HEK293 (cell line): ENCODE results near the gene TOMM6.

Experiments used
- EGR2 ChIP-seq: fragments of 450-650 bp; formaldehyde crosslinking; IDR thresholded peaks from 2 replicates; pipeline ENCODE4 v1.5.1; 2016; ENCODE audit warnings: low read depth, missing biosample characterization, missing genetic modification characterization
- GLI4 ChIP-seq: fragments of 450-650 bp; formaldehyde crosslinking; IDR thresholded peaks from 2 replicates; pipeline ENCODE4 v1.5.1; 2016; ENCODE audit warnings: missing biosample characterization, missing genetic modification characterization
- GLIS1 ChIP-seq: fragments of 450-650 bp; formaldehyde crosslinking; IDR thresholded peaks from 2 replicates; pipeline ENCODE4 v1.5.1; 2016; ENCODE audit warnings: missing biosample characterization, missing genetic modification characterization
- KLF1 ChIP-seq: fragments of 450-650 bp; formaldehyde crosslinking; IDR thresholded peaks from 2 replicates; pipeline ENCODE4 v1.5.1; 2016; ENCODE audit warnings: missing biosample characterization, missing genetic modification characterization
- KLF17 ChIP-seq: fragments of 450-650 bp; formaldehyde crosslinking; IDR thresholded peaks from 2 replicates; pipeline ENCODE4 v1.5.1; 2016; ENCODE audit warnings: missing biosample characterization, missing genetic modification characterization
- PATZ1 ChIP-seq: fragments of 450-650 bp; formaldehyde crosslinking; IDR thresholded peaks from 2 replicates; pipeline ENCODE4 v1.5.1; 2016; ENCODE audit warnings: missing biosample characterization, missing genetic modification characterization
- SP2 ChIP-seq: fragments of 450-650 bp; formaldehyde crosslinking; IDR thresholded peaks from 2 replicates; pipeline ENCODE4 v1.5.1; 2016; ENCODE audit warnings: missing biosample characterization, missing genetic modification characterization
- SP7 ChIP-seq: fragments of 450-650 bp; formaldehyde crosslinking; IDR thresholded peaks from 2 replicates; pipeline ENCODE4 v1.5.1; 2016; ENCODE audit warnings: missing biosample characterization, missing genetic modification characterization
- ZBTB11 ChIP-seq: fragments of 450-650 bp; formaldehyde crosslinking; conservative IDR thresholded peaks from 2 replicates; pipeline ENCODE4 v1.5.1; 2016; ENCODE audit warnings: low read depth, missing biosample characterization, missing genetic modification characterization
- ZBTB26 ChIP-seq: fragments of 450-650 bp; formaldehyde crosslinking; optimal IDR thresholded peaks from 2 replicates; pipeline ENCODE3; 2016; ENCODE audit warnings: missing biosample characterization, mild to moderate bottlenecking, missing genetic modification characterization
- ZBTB44 ChIP-seq: fragments of 450-650 bp; IDR thresholded peaks from 2 replicates; pipeline ENCODE4 v1.5.1; 2018; ENCODE audit warnings: missing biosample characterization, mild to moderate bottlenecking, missing genetic modification characterization
- ZBTB48 ChIP-seq: fragments of 450-650 bp; formaldehyde crosslinking; IDR thresholded peaks from 2 replicates; pipeline ENCODE4 v1.5.1; 2016; ENCODE audit warnings: missing biosample characterization, missing genetic modification characterization
- ZFP69B ChIP-seq: fragments of 450-650 bp; formaldehyde crosslinking; IDR thresholded peaks from 2 replicates; pipeline ENCODE4 v1.5.1; 2016; ENCODE audit warnings: missing biosample characterization, missing genetic modification characterization
- ZNF148 ChIP-seq: fragments of 450-650 bp; formaldehyde crosslinking; IDR thresholded peaks from 2 replicates; pipeline ENCODE4 v1.5.0; 2017; ENCODE audit warnings: missing biosample characterization, missing genetic modification characterization, borderline replicate concordance
- ZNF184 ChIP-seq: fragments of 450-650 bp; IDR thresholded peaks from 2 replicates; pipeline ENCODE4 v1.5.1; 2018; ENCODE audit warnings: missing biosample characterization, mild to moderate bottlenecking, missing genetic modification characterization
- ZNF24 ChIP-seq: fragments of 450-650 bp; formaldehyde crosslinking; IDR thresholded peaks from 2 replicates; pipeline ENCODE4 v1.5.1; 2016; ENCODE audit warnings: missing biosample characterization, missing genetic modification characterization
- ZNF639 ChIP-seq: fragments of 450-650 bp; formaldehyde crosslinking; IDR thresholded peaks from 2 replicates; pipeline ENCODE4 v1.5.1; 2016; ENCODE audit warnings: missing biosample characterization, missing genetic modification characterization
- ZNF658 ChIP-seq: fragments of 450-650 bp; formaldehyde crosslinking; IDR thresholded peaks from 2 replicates; pipeline ENCODE4; 2016; ENCODE audit warnings: missing biosample characterization, missing genetic modification characterization
- ZNF660 ChIP-seq: fragments of 450-650 bp; IDR thresholded peaks from 2 replicates; pipeline ENCODE4 v1.5.1; 2018; ENCODE audit warnings: missing biosample characterization, mild to moderate bottlenecking, missing genetic modification characterization
- ZNF692 ChIP-seq: fragments of 450-650 bp; formaldehyde crosslinking; IDR thresholded peaks from 2 replicates; pipeline ENCODE4 v1.5.1; 2016; ENCODE audit warnings: missing biosample characterization, missing genetic modification characterization
- ZSCAN18 ChIP-seq: fragments of 450-650 bp; formaldehyde crosslinking; IDR thresholded peaks from 2 replicates; pipeline ENCODE4 v1.5.1; 2016; ENCODE audit warnings: missing biosample characterization, missing genetic modification characterization

Gene TOMM6

GRCh38 chr6:41779788-41780550 lies 7.5 kb upstream of the TOMM6 start, which contains the start of gene FRS3 (continued):
- TF ChIP-seq KLF17 = peak; percentile 85
- TF ChIP-seq ZSCAN18 (tag by site-specific recombination) = peak; percentile 67; the same call in 1 of the 2 replicates
- TF ChIP-seq SP2 = peak; percentile 91
- TF ChIP-seq ZNF658 (tag by site-specific recombination) = no peak
- TF ChIP-seq ZNF184 = no peak
- TF ChIP-seq ZNF24 (tag by site-specific recombination) = 0 out of 2 replicates have a peak, but pooled peaks have one; percentile 28
- TF ChIP-seq ZNF639 (tag by site-specific recombination) = peak; percentile 53; the same call in 1 of the 2 replicates
- TF ChIP-seq ZBTB26 (tag by site-specific recombination) = peak; percentile 68
- TF ChIP-seq GLI4 (tag by site-specific recombination) = 0 out of 2 replicates have a peak, but pooled peaks have one; percentile 17
- peak; percentile 85 for TF ChIP-seq EGR2 (tag by site-specific recombination)
- peak; percentile 78 for TF ChIP-seq ZNF692
- TF ChIP-seq ZBTB11 (tag by site-specific recombination) = peak; percentile 35; the same call in 1 of the 2 replicates
- TF ChIP-seq ZBTB48 (tag by site-specific recombination) = no peak; the same call in none of the 2 replicates
- peak; percentile 81 for TF ChIP-seq KLF1
- TF ChIP-seq SP7 (tag by site-specific recombination) = peak; percentile 82
- peak; percentile 91 for TF ChIP-seq PATZ1
- TF ChIP-seq ZNF660 (tag by site-specific recombination) = peak; percentile 97
- no peak for TF ChIP-seq ZNF148 (tag by site-specific recombination)
- TF ChIP-seq ZBTB44 = peak; percentile 77
- TF ChIP-seq GLIS1 (tag by site-specific recombination) = peak; percentile 49; the same call in 1 of the 2 replicates
- TF ChIP-seq ZFP69B (tag by site-specific recombination) = peak; percentile 37; the same call in 1 of the 2 replicates
